Tibial nerve (tissue), 4 donors: Measurements from ENCODE around the gene TIGD4. TPM values are rescaled to one million over a fixed set of nuclear protein-coding genes. Genes with fewer than 3 reads are reported as not detected.

Source experiments
- DNase-seq, 2 donors: peaks; one replicate each; pipeline ENCODE4 v3.0.0-alpha.2; 2019; ENCODE audit warnings: low spot score in 2 of 2
- H3K27ac ChIP-seq, 4 donors: fragments of 200-600 bp; sonication (generic) in 3 of 4; one replicate each; pipeline ENCODE4 v1.5.1; 2017 to 2019; ENCODE audit warnings: mild to moderate bottlenecking in 1 of 4
- H3K27me3 ChIP-seq, 2 donors: fragments of 200-600 bp; sonication (generic) in 1 of 2; one replicate each; pipeline versions ENCODE4 v1.5.1 to v1.6.0; 2017 to 2019
- H3K36me3 ChIP-seq, 3 donors: fragments of 200-600 bp; sonication (generic); one replicate each; pipeline ENCODE4 v1.5.1; 2018 to 2019
- H3K4me1 ChIP-seq, 4 donors: fragments of 200-600 bp; sonication (generic) in 3 of 4; one replicate each; pipeline ENCODE4 v1.5.1; 2017 to 2019
- H3K4me3 ChIP-seq, 4 donors: fragments of 200-600 bp; sonication (generic) in 3 of 4; one replicate each; pipeline ENCODE4 v1.5.1; 2017 to 2019; ENCODE audit warnings: mild to moderate bottlenecking in 1 of 4, moderate library complexity in 1 of 4
- H3K9me3 ChIP-seq, 4 donors: fragments of 200-600 bp; sonication (generic) in 3 of 4; one replicate each; pipeline ENCODE4 v1.5.1; 2017 to 2019
- EP300 ChIP-seq, 2 donors: sonication (generic); formaldehyde crosslinking; IDR thresholded peaks; one replicate each; pipeline ENCODE4 v1.6.1; 2017; ENCODE audit warnings: antibody characterized with exemption in 2 of 2, mild to moderate bottlenecking in 1 of 2
- POLR2A ChIP-seq, 2 donors: fragments of 450-650 bp; IDR thresholded peaks; one replicate each; pipeline ENCODE4 v1.6.1; 2017; ENCODE audit warnings: antibody characterized with exemption in 2 of 2, mild to moderate bottlenecking in 2 of 2, moderate library complexity in 2 of 2
- WGBS, 2 donors: methylation state at CpG; one replicate each; pipeline ENCODE4 v1.1.5; 2018; 5-methylcytosine and 5-hydroxymethylcytosine counted together
- total RNA-seq, 4 donors: library from RNA; depleted of rRNA; stranded (reverse); fragments of >200 nt; gene quantifications; one replicate each; pipeline ENCODE4 v1.1.0, GENCODE V29; 2016
- TF ChIP-seq, protein P1 (sequence below), 5 experiments: fragments of 200-600 bp in 3 of 5; fragments of 450-650 bp in 2 of 5; sonication (generic) in 3 of 5; IDR thresholded peaks; one replicate each; pipeline ENCODE4 v1.5.1; 2016 to 2019; ENCODE audit warnings: antibody characterized with exemption in 5 of 5, mild to moderate bottlenecking in 3 of 5, moderate library complexity in 2 of 5

Gene TIGD4
- total RNA-seq, 4 donors from 2014 or later: 0.90 to 1.9 (median 1.4) TPM

DNA sequence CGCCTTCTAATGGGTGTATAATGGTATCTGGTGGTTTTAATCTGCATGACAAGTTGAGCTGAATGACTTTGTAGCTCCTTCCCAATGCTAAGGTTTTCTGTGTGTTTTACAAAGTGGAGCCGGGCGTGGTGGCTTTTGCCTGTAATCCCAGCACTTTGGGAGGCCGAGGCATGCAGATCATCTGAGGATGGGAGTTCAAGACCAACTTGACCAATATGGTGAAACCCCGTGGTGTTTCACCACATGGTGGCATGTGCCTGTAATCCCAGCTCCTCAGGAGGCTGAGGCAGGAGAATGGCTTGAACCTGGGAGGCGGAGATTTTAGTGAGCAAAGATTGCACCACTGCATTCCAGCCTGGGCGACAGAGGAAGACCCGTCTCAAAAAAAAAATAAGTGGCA lies 29.1 kb upstream of the TIGD4 start:
- no peaks in the 10 kb centered on the region for H3K27me3 ChIP-seq
- no peak overlapping the region for H3K27ac ChIP-seq
- peaks cover 0 to 2% (median 0%) of the 10 kb centered on the region in 4 donors for H3K9me3 ChIP-seq
- H3K36me3 ChIP-seq: peaks cover 0 to 12% (median 0%) of the 10 kb centered on the region in 3 donors
- no peak overlapping the region for H3K4me3 ChIP-seq
- WGBS, 2 donors: 92 to 98% methylated on average over 8 of the region's 8 CpGs
- no peak for DNase-seq
- H3K4me1 ChIP-seq: peaks cover 0 to 25% (median 5%) of the 10 kb centered on the region in 4 donors
- TF ChIP-seq, protein P1, sequence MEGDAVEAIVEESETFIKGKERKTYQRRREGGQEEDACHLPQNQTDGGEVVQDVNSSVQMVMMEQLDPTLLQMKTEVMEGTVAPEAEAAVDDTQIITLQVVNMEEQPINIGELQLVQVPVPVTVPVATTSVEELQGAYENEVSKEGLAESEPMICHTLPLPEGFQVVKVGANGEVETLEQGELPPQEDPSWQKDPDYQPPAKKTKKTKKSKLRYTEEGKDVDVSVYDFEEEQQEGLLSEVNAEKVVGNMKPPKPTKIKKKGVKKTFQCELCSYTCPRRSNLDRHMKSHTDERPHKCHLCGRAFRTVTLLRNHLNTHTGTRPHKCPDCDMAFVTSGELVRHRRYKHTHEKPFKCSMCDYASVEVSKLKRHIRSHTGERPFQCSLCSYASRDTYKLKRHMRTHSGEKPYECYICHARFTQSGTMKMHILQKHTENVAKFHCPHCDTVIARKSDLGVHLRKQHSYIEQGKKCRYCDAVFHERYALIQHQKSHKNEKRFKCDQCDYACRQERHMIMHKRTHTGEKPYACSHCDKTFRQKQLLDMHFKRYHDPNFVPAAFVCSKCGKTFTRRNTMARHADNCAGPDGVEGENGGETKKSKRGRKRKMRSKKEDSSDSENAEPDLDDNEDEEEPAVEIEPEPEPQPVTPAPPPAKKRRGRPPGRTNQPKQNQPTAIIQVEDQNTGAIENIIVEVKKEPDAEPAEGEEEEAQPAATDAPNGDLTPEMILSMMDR (IDR thresholded peaks at IDR 0.05): no peak
- no peak for TF ChIP-seq POLR2A (IDR thresholded peaks at IDR 0.05)
- TF ChIP-seq EP300 (IDR thresholded peaks at IDR 0.05): no peak

DNA sequence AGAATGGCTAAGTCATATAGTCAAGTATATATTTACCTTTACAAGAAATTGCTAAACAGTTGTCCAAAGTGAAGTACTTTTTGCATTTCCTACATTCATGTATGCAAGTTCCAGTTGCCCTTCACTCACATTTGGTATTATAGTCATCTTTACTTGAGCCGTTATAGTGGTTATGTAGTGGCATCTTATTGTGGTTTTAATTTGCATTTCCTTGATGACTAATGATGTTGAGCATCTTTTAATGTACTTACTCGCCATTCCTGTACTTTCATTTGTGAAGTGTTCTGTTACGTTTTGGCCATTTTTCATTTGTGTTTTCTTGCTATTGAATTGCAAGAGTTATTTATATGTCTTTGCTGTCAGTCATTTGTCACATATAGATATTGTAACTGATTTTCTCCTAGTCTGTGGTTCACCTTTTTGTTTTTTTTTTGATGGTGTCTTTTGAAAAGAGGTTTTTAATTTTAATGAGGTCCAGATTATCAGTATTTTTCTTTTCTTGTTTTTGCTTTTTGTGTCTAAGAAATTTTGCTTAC lies 27.8 kb upstream of the TIGD4 start:
- Histone ChIP-seq H3K4me3 (no peak overlapping the region), H3K9me3 (no peaks in the 10 kb centered on the region), H3K4me1 (peaks cover 0 to 36% (median 7%) of the 10 kb centered on the region in 4 donors), H3K36me3 (peaks cover 0 to 4% (median 0%) of the 10 kb centered on the region in 3 donors), H3K27me3 (no peaks in the 10 kb centered on the region), H3K27ac (no peak overlapping the region)
- no peak for TF ChIP-seq POLR2A (IDR thresholded peaks at IDR 0.05)
- TF ChIP-seq, protein P1 (IDR thresholded peaks at IDR 0.05): no peak
- TF ChIP-seq EP300 (IDR thresholded peaks at IDR 0.05): no peak
- 78 to 86% methylated on average over 3 of the region's 3 CpGs for WGBS, 2 donors
- no peak for DNase-seq

DNA sequence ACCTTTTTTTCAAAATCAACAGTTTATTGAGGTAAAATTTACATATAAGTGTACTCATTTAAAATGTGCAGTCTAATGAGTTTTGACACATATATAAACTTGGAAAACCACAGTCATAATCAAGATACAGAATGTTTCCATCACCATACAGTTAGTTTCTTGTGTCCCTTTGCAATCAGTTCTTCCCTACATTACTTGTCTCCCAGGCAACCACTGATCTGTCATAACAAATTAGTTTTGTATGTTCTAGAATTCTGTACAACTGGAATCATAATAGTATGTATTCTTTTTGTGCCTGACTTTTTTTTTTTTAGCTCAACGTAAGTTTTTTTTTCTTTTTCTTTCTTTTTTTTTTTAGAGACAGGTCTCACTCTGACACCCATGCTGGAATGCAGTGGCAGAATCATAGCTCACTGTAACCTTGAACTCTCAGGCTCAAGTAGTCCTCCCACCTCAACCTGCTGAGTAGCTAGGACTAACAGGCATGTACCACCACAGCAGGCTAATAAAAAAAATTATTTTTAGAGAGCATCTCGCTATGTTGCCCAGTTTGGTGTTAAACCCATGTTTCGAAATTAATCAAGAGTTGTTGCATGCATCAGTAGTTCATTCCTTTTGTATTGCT lies 27.1 kb upstream of the TIGD4 start:
- H3K4me3 ChIP-seq: no peak overlapping the region
- no peak for DNase-seq
- no peaks in the 10 kb centered on the region for H3K9me3 ChIP-seq
- peak overlapping the region in 2 of 4 donors; percentile 7 to 68 for H3K27ac ChIP-seq
- 78 to 81% methylated on average over 3 of the region's 3 CpGs for WGBS, 2 donors
- TF ChIP-seq EP300 (IDR thresholded peaks at IDR 0.05): no peak
- TF ChIP-seq, protein P1 (IDR thresholded peaks at IDR 0.05): no peak
- no peak for TF ChIP-seq POLR2A (IDR thresholded peaks at IDR 0.05)
- peaks cover 0 to 41% (median 7%) of the 10 kb centered on the region in 4 donors for H3K4me1 ChIP-seq
- H3K27me3 ChIP-seq: no peaks in the 10 kb centered on the region
- H3K36me3 ChIP-seq: no peaks in the 10 kb centered on the region

DNA sequence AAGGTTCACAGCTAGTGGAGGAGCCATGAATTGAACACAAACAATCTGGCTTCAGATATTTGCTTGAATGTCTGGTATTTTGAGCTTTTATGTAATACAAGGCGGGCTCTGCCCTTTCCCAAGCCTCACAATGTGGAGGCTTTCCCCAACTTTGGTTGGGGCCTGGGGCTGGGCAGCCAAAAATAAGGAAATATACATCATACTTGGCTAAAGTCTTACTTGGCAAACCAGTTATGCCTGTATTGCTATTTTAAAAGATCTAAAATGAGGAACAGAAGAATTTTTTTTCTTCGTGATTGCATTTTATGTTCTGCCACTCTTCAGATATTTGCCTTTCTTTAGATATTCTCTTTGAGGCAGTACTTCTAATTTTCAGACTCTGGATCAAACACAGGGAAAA lies 26.3 kb upstream of the TIGD4 start:
- H3K4me1 ChIP-seq: peaks cover 0 to 47% (median 7%) of the 10 kb centered on the region in 4 donors
- WGBS, 2 donors: 57 to 59% methylated on average over 2 of the region's 2 CpGs
- peak overlapping the region in 2 of 4 donors; percentile 7 to 68 for H3K27ac ChIP-seq
- no peaks in the 10 kb centered on the region for H3K27me3 ChIP-seq
- H3K4me3 ChIP-seq: no peak overlapping the region
- DNase-seq: no peak
- no peaks in the 10 kb centered on the region for H3K9me3 ChIP-seq
- no peaks in the 10 kb centered on the region for H3K36me3 ChIP-seq
- TF ChIP-seq POLR2A (IDR thresholded peaks at IDR 0.05) (no peak), EP300 (IDR thresholded peaks at IDR 0.05) (no peak)
- TF ChIP-seq, protein P1 (IDR thresholded peaks at IDR 0.05): no peak

DNA sequence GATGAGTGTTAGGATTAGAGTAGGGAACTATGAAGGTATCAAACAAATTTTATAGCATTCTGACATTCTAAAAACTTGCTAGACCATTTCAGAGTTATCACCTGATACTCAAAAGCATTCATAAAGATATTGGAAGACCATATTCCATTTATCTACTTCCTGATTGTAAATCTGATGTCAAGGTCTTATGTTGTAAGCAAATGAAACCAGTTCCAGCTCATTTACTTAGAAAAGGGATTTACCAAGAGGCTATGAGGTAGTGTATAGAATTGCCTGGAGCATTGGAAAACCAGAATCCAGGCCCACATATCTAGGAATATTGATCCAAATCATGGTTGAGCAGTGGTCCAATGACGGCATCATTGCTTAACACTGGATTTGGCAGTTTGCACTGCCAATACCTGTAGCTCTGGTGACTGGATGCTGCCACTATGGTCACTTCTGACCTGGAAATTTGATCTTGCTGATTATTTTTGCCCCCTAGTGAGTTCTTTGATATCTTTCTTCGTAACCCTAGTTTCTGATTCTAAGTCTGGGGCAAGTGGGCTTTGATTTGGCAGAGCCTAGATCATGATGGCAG lies 25.6 kb upstream of the TIGD4 start:
- TF ChIP-seq, protein P1 (IDR thresholded peaks at IDR 0.05): no peak
- TF ChIP-seq POLR2A (IDR thresholded peaks at IDR 0.05) (no peak), EP300 (IDR thresholded peaks at IDR 0.05) (no peak)
- H3K4me1 ChIP-seq: peaks cover 0 to 54% (median 7%) of the 10 kb centered on the region in 4 donors
- no peaks in the 10 kb centered on the region for H3K27me3 ChIP-seq
- WGBS, 2 donors: 96 to 98% methylated on average over 2 of the region's 2 CpGs
- peak overlapping the region in 2 of 4 donors; percentile 7 to 68 for H3K27ac ChIP-seq
- DNase-seq: no peak
- H3K36me3 ChIP-seq: no peaks in the 10 kb centered on the region
- no peaks in the 10 kb centered on the region for H3K9me3 ChIP-seq
- H3K4me3 ChIP-seq: no peak overlapping the region
